ENCODE results near the gene CLCC1.

- TF ChIP-seq CTCF (IDR thresholded peaks at IDR 0.05) (no peak), POLR2A (IDR thresholded peaks at IDR 0.05) (no peak)
These were observed 1.4 kb downstream of the CLCC1 start for GRCh38 chr1:108961752-108962486.

Data from Peyer's patch (tissue), 4 donors.